ENCODE measurements around the gene WDR46. TPM values are rescaled to one million over a fixed set of nuclear protein-coding genes. Genes with fewer than 3 reads are reported as not detected.

Gene WDR46
- total and polyA plus RNA-seq, 2 of the 13 experiments (the other 11 are each of a cell fraction or from before 2014, with no cell fraction given), result 47.4 to 105 TPM

- TF ChIP-seq ZBED4 (CRISPR knock-in tag; IDR thresholded peaks at IDR 0.05; ENCODE audit: borderline replicate concordance), result no peak; the same call in 1 of the 2 replicates
- peak; percentile 68 for TF ChIP-seq MAX (IDR thresholded peaks at IDR 0.05)
- no peak for TF ChIP-seq DZIP1 (CRISPR knock-in tag; IDR thresholded peaks at IDR 0.05)
- TF ChIP-seq E2F2 (CRISPR knock-in tag; IDR thresholded peaks at IDR 0.05; ENCODE audit: borderline replicate concordance), result peak; percentile 47; the same call in 1 of the 2 replicates
- peak; percentile 63 for TF ChIP-seq TBX2 (CRISPR knock-in tag; IDR thresholded peaks at IDR 0.05; ENCODE audit: borderline replicate concordance)
- peak; percentile 94 for TF ChIP-seq IKZF5 (CRISPR knock-in tag; IDR thresholded peaks at IDR 0.05)
- no peak for TF ChIP-seq ZNF530 (CRISPR knock-in tag; IDR thresholded peaks at IDR 0.05; ENCODE audit: low read depth)
- TF ChIP-seq USF2 (IDR thresholded peaks at IDR 0.05; ENCODE audit: low read depth, low read length), result no peak
- no peak; the same call in 1 of the 2 replicates for TF ChIP-seq USF2 (CRISPR knock-in tag; IDR thresholded peaks at IDR 0.05; ENCODE audit: borderline replicate concordance)
- TF ChIP-seq ERF (CRISPR knock-in tag; IDR thresholded peaks at IDR 0.05), result peak; percentile 67; the same call in 1 of the 2 replicates
- peak; percentile 80; the same call in 1 of the 2 replicates for TF ChIP-seq ZNF136 (CRISPR knock-in tag; IDR thresholded peaks at IDR 0.05; ENCODE audit: low read depth)
- TF ChIP-seq ZNF251 (CRISPR knock-in tag; IDR thresholded peaks at IDR 0.05), result no peak
- no peak; the same call in 1 of the 2 replicates for TF ChIP-seq ZNF256 (CRISPR knock-in tag; conservative IDR thresholded peaks at IDR 0.05)
- TF ChIP-seq GATAD2A (CRISPR knock-in tag; IDR thresholded peaks at IDR 0.05), result peak; percentile 68; the same call in 1 of the 2 replicates
- peak; percentile 70 for TF ChIP-seq HNRNPLL (IDR thresholded peaks at IDR 0.05; ENCODE audit: low read depth, low read length, poor library complexity, severe bottlenecking)
Observed at GRCh38 chr6:33299237-33299944, 10.4 kb upstream of the WDR46 start (continued).
